Measurements from ENCODE around the gene NFYB. TPM values are rescaled to one million over a fixed set of nuclear protein-coding genes. Genes with fewer than 3 reads are reported as not detected.
"Not testable (repeated sequence)": the region's sequence is repeated elsewhere in the genome, so short reads cannot be mapped to it uniquely, and the experiment has no call there.

Gene NFYB
- total RNA-seq, 1 experiment from 2014 or later = 36.7 TPM

- no peak for TF ChIP-seq CTCF (conservative IDR thresholded peaks at IDR 0.05)
- TF ChIP-seq EZH2 (IDR thresholded peaks at IDR 0.05; ENCODE audit: low read depth) = no peak
- no peaks in the 10 kb centered on the region for H3K27me3 ChIP-seq (ENCODE audit: insufficient read depth, low read depth)
- no peak for DNase-seq
- ChIA-PET POLR2A (ENCODE audit: unreplicated experiment) (no interaction called here), CTCF (no interaction called here)
- H2AFZ ChIP-seq = no peak overlapping the region
- H3K27ac ChIP-seq = no peak overlapping the region
- H3K9me3 ChIP-seq (ENCODE audit: insufficient read depth, low read depth) = no peaks in the 10 kb centered on the region
- BruUV-seq (replicated peaks) = no TSS peak
- no peaks in the 10 kb centered on the region for H3K4me1 ChIP-seq (replicated peaks; ENCODE audit: insufficient read depth)
- H3K4me3 ChIP-seq = no peak overlapping the region
- H4K20me1 ChIP-seq (ENCODE audit: insufficient read depth) = no peaks in the 10 kb centered on the region
- H3K36me3 ChIP-seq (ENCODE audit: low read depth) = no peaks in the 10 kb centered on the region
- no peaks in the 10 kb centered on the region for H3K79me2 ChIP-seq (ENCODE audit: low read depth)
- no peak overlapping the region for H3K4me2 ChIP-seq
- intact Hi-C loops (cut with micrococcal nuclease; ENCODE audit: unreplicated experiment) = no loop called here
- H3F3A ChIP-seq (ENCODE audit: insufficient read depth, low read depth) = no peaks in the 10 kb centered on the region
- no peaks in the 10 kb centered on the region for H3K9me2 ChIP-seq (ENCODE audit: insufficient read depth)
Observed at GRCh38 chr12:104163631-104164030, 25.6 kb upstream of the NFYB start.

GRCh38 chr12:104163028-104163427 lies 25.0 kb upstream of the NFYB start:
- H3K27me3 ChIP-seq (ENCODE audit: insufficient read depth, low read depth); POLR2A ChIA-PET (ENCODE audit: unreplicated experiment); H3K4me1 ChIP-seq (replicated peaks; ENCODE audit: insufficient read depth); H3K36me3 ChIP-seq (ENCODE audit: low read depth); H3F3A ChIP-seq (ENCODE audit: insufficient read depth, low read depth); H3K27ac ChIP-seq; BruUV-seq (replicated peaks); H3K9me2 ChIP-seq (ENCODE audit: insufficient read depth); DNase-seq; H3K4me3 ChIP-seq; H3K9me3 ChIP-seq (ENCODE audit: insufficient read depth, low read depth); H3K79me2 ChIP-seq (ENCODE audit: low read depth); H3K4me2 ChIP-seq; intact Hi-C loops (cut with micrococcal nuclease; ENCODE audit: unreplicated experiment); H4K20me1 ChIP-seq (ENCODE audit: insufficient read depth); H2AFZ ChIP-seq; CTCF ChIA-PET: not testable (repeated sequence)

GRCh38 chr12:104155711-104156555 lies 17.9 kb upstream of the NFYB start:
- ChIA-PET CTCF (interaction anchor here (0.6 kb wide), 1 partner anchor 20 kb away, joined by 3 read pairs; no protein-coding TSS in a partner anchor), POLR2A (ENCODE audit: unreplicated experiment) (interaction anchor here (0.6 kb wide), 2 partner anchors 12 to 952 kb away, joined by 3 to 4 read pairs; no protein-coding TSS in a partner anchor)
- BruUV-seq (replicated peaks) = no TSS peak
- 0 out of 2 replicates have a peak overlapping the region, but pooled peaks have one; percentile 31 for H2AFZ ChIP-seq
- H3F3A ChIP-seq (ENCODE audit: insufficient read depth, low read depth) = peaks cover 6% of the 10 kb centered on the region; the same call in 1 of the 2 replicates
- no peaks in the 10 kb centered on the region for H3K9me2 ChIP-seq (ENCODE audit: insufficient read depth)
- H3K79me2 ChIP-seq (ENCODE audit: low read depth) = no peaks in the 10 kb centered on the region
- H3K4me3 ChIP-seq = no peak overlapping the region
- H4K20me1 ChIP-seq (ENCODE audit: insufficient read depth) = no peaks in the 10 kb centered on the region
- peaks cover 14% of the 10 kb centered on the region for H3K4me1 ChIP-seq (replicated peaks; ENCODE audit: insufficient read depth)
- intact Hi-C loops (cut with micrococcal nuclease; ENCODE audit: unreplicated experiment) = no loop called here
- H3K4me2 ChIP-seq = no peak overlapping the region
- no peaks in the 10 kb centered on the region for H3K27me3 ChIP-seq (ENCODE audit: insufficient read depth, low read depth)
- H3K27ac ChIP-seq = no peak overlapping the region
- no peak for TF ChIP-seq EZH2 (IDR thresholded peaks at IDR 0.05; ENCODE audit: low read depth)
- no peak for TF ChIP-seq CTCF (conservative IDR thresholded peaks at IDR 0.05)
- no peak for DNase-seq
- no peaks in the 10 kb centered on the region for H3K36me3 ChIP-seq (ENCODE audit: low read depth)
- no peaks in the 10 kb centered on the region for H3K9me3 ChIP-seq (ENCODE audit: insufficient read depth, low read depth)

Data from PC-9 (cell line).